ENCODE data around the gene MORN5. TPM values are rescaled to one million over a fixed set of nuclear protein-coding genes. Genes with fewer than 3 reads are reported as not detected.

Gene MORN5
- total RNA-seq, 1 donor from 2014 or later = not detected

DNA sequence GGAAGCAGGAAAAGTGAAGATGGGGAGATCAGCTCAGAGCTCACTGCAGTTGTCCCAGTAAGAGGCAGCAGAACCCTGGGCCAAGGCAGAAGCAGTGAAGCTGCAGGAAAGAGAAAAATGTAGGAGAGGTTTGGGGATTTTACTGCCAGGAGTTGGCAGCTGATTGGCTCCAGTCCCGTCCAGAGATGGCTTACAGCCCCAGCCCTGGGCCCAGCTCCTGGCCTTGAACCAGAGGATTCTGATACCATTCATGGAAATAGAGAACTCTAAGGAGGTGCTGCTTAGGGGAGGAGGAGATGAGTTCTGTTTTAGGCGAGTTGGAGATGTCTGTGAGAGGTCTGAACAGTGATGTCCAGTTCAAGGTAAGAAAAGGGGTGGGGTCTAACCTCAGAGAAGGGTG, 4.6 kb downstream of the MORN5 start:
- Histone ChIP-seq H3K27me3 (ENCODE audit: low read depth) (peaks cover 4% of the 10 kb centered on the region), H3K36me3 (no peaks in the 10 kb centered on the region), H3K27ac (replicated peaks) (no peak overlapping the region), H3K9me3 (replicated peaks) (peaks cover 12% of the 10 kb centered on the region), H3K4me1 (peaks cover 8% of the 10 kb centered on the region), H3K4me3 (no peak overlapping the region)
- DNase-seq = no peak
- TF ChIP-seq, protein P1, sequence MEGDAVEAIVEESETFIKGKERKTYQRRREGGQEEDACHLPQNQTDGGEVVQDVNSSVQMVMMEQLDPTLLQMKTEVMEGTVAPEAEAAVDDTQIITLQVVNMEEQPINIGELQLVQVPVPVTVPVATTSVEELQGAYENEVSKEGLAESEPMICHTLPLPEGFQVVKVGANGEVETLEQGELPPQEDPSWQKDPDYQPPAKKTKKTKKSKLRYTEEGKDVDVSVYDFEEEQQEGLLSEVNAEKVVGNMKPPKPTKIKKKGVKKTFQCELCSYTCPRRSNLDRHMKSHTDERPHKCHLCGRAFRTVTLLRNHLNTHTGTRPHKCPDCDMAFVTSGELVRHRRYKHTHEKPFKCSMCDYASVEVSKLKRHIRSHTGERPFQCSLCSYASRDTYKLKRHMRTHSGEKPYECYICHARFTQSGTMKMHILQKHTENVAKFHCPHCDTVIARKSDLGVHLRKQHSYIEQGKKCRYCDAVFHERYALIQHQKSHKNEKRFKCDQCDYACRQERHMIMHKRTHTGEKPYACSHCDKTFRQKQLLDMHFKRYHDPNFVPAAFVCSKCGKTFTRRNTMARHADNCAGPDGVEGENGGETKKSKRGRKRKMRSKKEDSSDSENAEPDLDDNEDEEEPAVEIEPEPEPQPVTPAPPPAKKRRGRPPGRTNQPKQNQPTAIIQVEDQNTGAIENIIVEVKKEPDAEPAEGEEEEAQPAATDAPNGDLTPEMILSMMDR (IDR thresholded peaks at IDR 0.05; ENCODE audit: borderline replicate concordance) = no peak
- intact Hi-C loops (cut with micrococcal nuclease) = no loop called here

- H3K4me1 ChIP-seq = no peaks in the 10 kb centered on the region
- intact Hi-C loops (cut with micrococcal nuclease) = no loop called here
- no peaks in the 10 kb centered on the region for H3K36me3 ChIP-seq
- peak overlapping the region; percentile 36 for H3K27ac ChIP-seq (replicated peaks)
- no peak overlapping the region for H3K4me3 ChIP-seq
- TF ChIP-seq, protein P1 (IDR thresholded peaks at IDR 0.05; ENCODE audit: borderline replicate concordance) = no peak
- H3K27me3 ChIP-seq (ENCODE audit: low read depth) = peaks cover 36% of the 10 kb centered on the region
- no peak for DNase-seq
- H3K9me3 ChIP-seq (replicated peaks) = no peaks in the 10 kb centered on the region
Observed at GRCh38 chr9:122168356-122168755, 8.6 kb downstream of the MORN5 start.

DNA sequence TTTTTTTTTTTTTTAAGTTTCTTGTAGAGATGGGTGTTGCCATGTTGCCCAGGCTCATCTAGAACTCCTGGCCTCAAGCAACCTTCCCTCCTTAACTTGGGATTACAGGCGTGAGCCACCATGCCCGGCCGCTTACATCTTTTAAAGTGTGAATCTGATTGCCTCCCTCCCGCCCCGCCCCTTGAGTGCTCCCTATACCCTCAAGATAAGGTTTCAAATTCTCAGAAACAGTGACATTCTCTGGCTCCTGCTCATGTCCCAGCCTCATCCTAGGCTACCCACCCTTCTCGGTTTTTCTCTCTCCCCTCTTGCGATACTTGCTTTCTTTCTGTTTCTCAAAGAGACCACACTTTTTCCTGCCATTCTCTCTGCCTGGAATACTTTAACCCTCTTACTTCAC, 12.4 kb downstream of the MORN5 start:
- Histone ChIP-seq H3K4me1 (no peaks in the 10 kb centered on the region), H3K27ac (replicated peaks) (no peak overlapping the region), H3K9me3 (replicated peaks) (no peaks in the 10 kb centered on the region), H3K36me3 (no peaks in the 10 kb centered on the region), H3K27me3 (ENCODE audit: low read depth) (peaks cover 63% of the 10 kb centered on the region), H3K4me3 (no peak overlapping the region)
- TF ChIP-seq, protein P1 (IDR thresholded peaks at IDR 0.05; ENCODE audit: borderline replicate concordance) = no peak
- intact Hi-C loops (cut with micrococcal nuclease) = no loop called here
- no peak for DNase-seq

DNA sequence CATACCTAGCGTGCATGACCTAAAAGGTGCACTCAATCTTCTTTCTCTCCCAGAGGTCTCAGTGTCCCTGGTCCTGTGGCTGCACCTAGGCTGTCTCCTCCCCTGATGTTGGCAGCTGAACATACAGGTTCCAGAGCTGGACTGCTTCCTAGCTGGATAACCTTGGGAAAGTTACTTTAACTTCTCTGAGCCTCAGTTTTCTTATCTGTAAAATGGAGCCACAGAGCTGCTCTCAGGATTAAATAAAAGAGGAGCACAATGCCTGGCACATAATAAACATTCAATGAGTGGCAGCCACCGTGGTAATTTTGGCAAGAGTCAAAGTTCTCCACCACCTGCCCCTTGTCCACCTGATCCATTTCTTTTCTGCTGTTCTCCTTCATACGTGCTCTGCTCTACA, 14.0 kb downstream of the MORN5 start:
- no peak for DNase-seq
- H3K9me3 ChIP-seq (replicated peaks) = no peaks in the 10 kb centered on the region
- H3K27me3 ChIP-seq (ENCODE audit: low read depth) = peaks cover 66% of the 10 kb centered on the region
- H3K4me3 ChIP-seq = no peak overlapping the region
- TF ChIP-seq, protein P1 (IDR thresholded peaks at IDR 0.05; ENCODE audit: borderline replicate concordance) = no peak
- intact Hi-C loops (cut with micrococcal nuclease) = no loop called here
- no peaks in the 10 kb centered on the region for H3K4me1 ChIP-seq
- H3K27ac ChIP-seq (replicated peaks) = no peak overlapping the region
- H3K36me3 ChIP-seq = no peaks in the 10 kb centered on the region

GRCh38 chr9:122176916-122177315, 17.2 kb downstream of the MORN5 start:
- Histone ChIP-seq H3K9me3 (replicated peaks) (no peaks in the 10 kb centered on the region), H3K4me1 (no peaks in the 10 kb centered on the region), H3K4me3 (no peak overlapping the region), H3K27ac (replicated peaks) (no peak overlapping the region), H3K27me3 (ENCODE audit: low read depth) (peaks cover 47% of the 10 kb centered on the region), H3K36me3 (no peaks in the 10 kb centered on the region)
- no peak for DNase-seq
- intact Hi-C loops (cut with micrococcal nuclease) = no loop called here
- TF ChIP-seq, protein P1 (IDR thresholded peaks at IDR 0.05; ENCODE audit: borderline replicate concordance) = no peak
